Measurements from ENCODE around the gene LHFPL4.

The LHFPL4 gene

DNA sequence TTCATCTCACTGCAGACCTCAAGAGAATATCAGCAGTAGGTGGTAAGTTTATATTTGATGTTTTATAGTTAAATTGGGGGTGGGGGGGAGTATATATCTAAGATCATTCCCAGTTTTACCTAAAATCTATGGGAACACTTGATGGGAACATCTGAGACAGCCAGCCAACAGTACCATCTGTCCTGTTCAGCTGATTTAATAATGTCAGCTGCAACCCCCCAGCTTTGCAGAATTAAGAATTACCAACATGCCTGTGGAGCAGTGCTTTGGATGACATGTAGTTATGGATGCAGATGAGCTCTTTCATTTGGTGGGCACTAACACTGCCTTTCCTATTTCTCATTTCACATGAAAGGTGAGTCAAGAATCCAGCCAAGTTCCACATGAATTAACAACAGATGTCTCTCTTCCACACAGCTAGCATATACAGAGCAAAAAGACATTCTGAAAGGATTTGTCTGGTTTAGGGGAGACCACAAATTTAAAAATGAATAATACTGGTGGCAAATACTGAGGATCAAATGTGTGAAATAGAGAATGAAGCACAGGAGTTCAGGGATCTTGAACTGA is 80.0 kb downstream of the LHFPL4 start:
- DNase-seq (ENCODE audit: low spot score): no peak

DNA sequence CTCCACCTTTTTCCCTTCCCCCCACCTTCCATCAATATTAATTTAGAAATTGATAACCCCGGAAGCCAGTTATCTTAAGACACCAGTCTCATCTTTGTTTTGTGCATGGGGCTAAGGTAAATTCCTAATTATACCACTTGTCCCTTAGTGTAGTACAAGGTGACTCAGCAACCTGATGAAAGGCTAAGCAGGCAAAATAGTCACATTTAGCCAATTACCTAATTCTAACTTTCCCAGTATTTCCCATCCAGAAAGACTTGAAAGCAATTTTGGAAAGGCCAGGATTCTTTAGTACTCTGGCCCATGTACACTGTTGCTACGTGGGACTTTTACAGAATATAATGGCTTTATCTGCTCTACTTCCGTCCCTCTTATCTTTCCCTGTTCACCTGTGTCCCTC is 83.6 kb downstream of the LHFPL4 start:
- no peak for DNase-seq (ENCODE audit: low spot score)

DNA sequence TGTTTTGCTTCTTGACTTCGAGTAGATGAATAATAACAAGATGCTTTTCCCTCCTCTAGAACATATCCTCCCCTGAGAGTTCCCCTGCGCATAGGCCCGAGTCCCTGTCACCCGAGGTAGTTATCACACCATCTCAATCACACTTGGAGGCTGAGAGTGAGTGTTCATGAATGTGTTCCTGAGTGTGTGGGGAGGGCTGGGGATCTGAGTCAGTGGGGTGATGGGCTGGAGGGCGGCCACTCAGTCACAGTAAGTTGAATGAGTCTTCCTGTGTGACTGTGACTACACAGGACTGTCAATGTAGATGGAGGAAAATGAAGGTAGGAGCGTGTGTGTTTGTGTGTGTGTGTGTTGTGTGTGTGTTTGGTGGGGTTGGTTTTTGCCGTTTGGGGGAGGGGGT is 85.2 kb downstream of the LHFPL4 start:
- no peak for DNase-seq (ENCODE audit: low spot score)

DNA sequence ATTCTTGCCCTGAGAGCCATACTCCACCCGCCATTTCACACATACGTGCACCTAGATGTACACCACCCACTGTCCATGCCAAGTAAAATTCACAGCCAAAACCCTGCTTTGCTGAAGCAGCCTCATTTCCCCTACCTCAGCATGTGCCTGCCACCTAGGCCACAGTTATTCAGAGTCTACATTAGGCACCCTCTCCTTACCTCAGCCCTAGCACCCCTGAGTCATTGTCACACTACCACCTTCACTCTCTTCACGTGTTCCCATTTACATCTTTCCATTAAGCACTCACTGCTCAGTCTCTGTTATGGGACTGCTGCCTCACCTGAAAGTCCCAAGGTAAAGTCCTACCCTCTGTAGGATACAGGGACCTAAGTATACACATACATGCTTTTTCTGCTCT is 86.2 kb downstream of the LHFPL4 start:
- no peak for DNase-seq (ENCODE audit: low spot score)

DNA sequence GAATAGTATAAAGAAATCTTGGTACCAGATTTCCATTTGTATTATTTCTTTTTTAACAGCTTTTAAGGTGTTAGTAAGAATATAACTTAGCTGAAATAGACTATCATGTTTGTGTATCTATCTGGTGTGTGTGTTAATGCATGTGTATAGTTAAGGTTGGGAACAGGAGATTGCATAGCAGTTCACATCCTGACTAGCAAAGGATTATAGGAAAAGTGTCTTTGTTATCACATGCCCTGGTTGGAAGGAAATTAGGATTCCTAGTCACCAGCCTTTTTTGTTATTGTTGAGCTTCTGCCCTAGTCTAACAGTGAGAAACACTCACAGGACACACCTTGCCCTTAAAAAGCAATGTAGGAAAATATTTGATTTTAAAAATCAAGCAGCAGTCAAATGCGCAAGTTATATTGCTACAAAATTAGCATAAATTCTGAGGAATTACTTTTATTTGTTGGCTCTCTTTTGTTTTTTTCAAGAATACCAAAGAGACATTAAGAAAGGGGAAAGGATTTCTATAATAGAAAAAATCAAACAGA is 98.0 kb downstream of the LHFPL4 start:
- DNase-seq (ENCODE audit: low spot score): no peak

DNA sequence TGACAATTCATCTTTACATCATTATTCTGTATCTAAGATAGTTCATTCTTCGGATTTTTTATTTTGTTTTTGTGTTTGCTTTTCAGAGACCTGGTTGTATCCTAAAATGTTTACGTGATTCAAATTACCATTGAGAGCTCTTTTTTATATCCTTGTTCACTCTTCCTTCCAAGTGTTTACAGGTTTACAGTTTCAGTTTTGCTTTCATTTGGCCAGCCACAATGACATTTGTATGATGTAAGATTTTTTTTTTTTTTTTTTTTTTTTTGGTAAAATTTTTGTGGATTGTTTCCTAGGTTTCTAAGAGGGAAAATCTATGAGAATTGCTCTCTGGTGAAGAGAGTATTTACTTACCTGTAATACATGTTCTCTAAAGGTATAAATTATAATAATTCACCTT is 101.2 kb downstream of the LHFPL4 start:
- DNase-seq (ENCODE audit: low spot score): no peak

DNA sequence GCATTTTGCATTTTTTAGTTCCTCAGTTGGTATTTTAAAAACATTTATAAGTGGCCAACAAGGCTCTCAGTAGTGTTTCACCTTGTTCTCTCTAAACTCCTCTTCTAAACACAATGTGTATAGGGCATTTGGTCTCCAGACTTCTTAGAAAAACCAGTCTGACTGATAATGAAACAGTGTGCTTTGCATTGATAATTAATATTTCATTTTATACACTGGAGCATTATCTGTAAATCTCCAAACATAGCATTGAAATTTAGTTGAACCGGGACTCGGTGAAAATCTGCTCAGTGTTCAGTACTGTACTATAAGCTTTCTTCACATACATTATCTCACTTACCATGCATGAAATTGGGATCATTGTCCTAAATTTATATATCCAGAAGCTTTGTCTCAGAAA is 102.6 kb downstream of the LHFPL4 start:
- DNase-seq (ENCODE audit: low spot score): no peak

DNA sequence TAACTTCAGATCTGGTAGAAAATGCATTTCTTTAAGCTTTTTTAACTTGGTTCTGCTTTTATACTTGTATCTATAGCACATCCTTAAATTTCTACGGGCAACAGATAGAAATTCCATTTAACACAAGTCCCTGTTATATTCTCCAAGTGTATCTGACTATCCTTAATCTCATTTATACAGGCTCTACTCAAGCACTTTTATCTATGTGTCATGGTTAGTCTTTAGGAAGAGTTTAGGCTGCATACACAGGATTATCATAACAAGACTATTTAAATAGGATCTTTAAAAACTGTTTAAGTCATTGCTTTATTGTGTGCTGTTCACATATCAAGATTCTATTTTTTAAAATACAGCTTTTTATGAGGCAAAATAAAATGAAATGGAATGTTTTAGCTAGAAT is 103.5 kb downstream of the LHFPL4 start:
- DNase-seq (ENCODE audit: low spot score): no peak

DNA sequence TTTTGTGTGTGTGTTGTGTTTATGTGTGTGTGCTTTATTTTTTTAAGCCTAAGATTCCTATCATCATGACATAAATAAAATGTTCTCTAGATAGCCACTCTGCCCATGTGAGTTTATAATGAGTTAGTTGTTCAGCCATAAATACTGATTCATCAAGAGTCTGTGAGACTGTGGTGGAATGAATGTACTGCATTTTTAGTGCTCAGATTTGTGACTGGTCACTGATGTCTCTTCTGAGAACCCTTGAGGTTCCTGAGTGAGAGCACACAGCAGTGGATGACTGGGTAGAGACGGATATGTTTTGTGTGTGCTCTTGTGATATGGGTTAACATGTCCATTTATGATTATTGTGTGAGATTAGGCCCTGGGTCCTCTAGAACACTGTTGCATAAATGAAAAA is 105.0 kb downstream of the LHFPL4 start:
- DNase-seq (ENCODE audit: low spot score): no peak

Data from left forelimb (tissue), 1 donor.